NCI-H1105 treated with DMSO at 0.1 percent for 48 hours (cell line): ENCODE measurements around the gene LILRA6.
"Not testable (repeated sequence)": the region's sequence is repeated elsewhere in the genome, so short reads cannot be mapped to it uniquely, and the experiment has no call there.

Source experiments
- DNase-seq: peaks from one replicate; lab custom pipeline; 2025; lab: John Stamatoyannopoulos, UW

Gene LILRA6

GRCh38 chr19:54242646-54243045, at the start of gene LILRA6:
Gene LILRA6, minus strand, starts transcription at chr19:54242790.
- not testable (repeated sequence) for DNase-seq

- DNase-seq: not testable (repeated sequence)
Measured at GRCh38 chr19:54289160-54289559, 46.6 kb upstream of the LILRA6 start.

GRCh38 chr19:54287456-54287855, 44.9 kb upstream of the LILRA6 start:
- no peak for DNase-seq

GRCh38 chr19:54286283-54286682, 43.7 kb upstream of the LILRA6 start:
- DNase-seq: not testable (repeated sequence)

GRCh38 chr19:54285427-54286056, 43.0 kb upstream of the LILRA6 start:
- DNase-seq: not testable (repeated sequence)

GRCh38 chr19:54282686-54283470, 40.3 kb upstream of the LILRA6 start:
- no peak for DNase-seq

- not testable (repeated sequence) for DNase-seq
Measured at GRCh38 chr19:54281729-54282075, 39.1 kb upstream of the LILRA6 start.

- no peak for DNase-seq
Measured at GRCh38 chr19:54281007-54281728, 38.6 kb upstream of the LILRA6 start, which contains the start of gene LILRB2. Gene LILRB2, minus strand, starts transcription at chr19:54281110. Its CDS starts 614 bp downstream, at chr19:54280496.

GRCh38 chr19:54280441-54280840, 37.9 kb upstream of the LILRA6 start:
- not testable (repeated sequence) for DNase-seq

GRCh38 chr19:54280025-54280424, 37.4 kb upstream of the LILRA6 start:
- DNase-seq: not testable (repeated sequence)

- no peak for DNase-seq
Measured at GRCh38 chr19:54279406-54279962, 36.9 kb upstream of the LILRA6 start.

GRCh38 chr19:54278571-54279195, 36.1 kb upstream of the LILRA6 start:
- not testable (repeated sequence) for DNase-seq

GRCh38 chr19:54278056-54278455, 35.5 kb upstream of the LILRA6 start:
- not testable (repeated sequence) for DNase-seq

- not testable (repeated sequence) for DNase-seq
Measured at GRCh38 chr19:54277111-54277615, 34.6 kb upstream of the LILRA6 start.

- no peak for DNase-seq
Measured at GRCh38 chr19:54275951-54276350, 33.4 kb upstream of the LILRA6 start.

- not testable (repeated sequence) for DNase-seq
Measured at GRCh38 chr19:54274516-54274915, 31.9 kb upstream of the LILRA6 start.

- DNase-seq: no peak
Measured at GRCh38 chr19:54273821-54274220, 31.2 kb upstream of the LILRA6 start.

- not testable (repeated sequence) for DNase-seq
Measured at GRCh38 chr19:54272181-54272580, 29.6 kb upstream of the LILRA6 start.

- DNase-seq: not testable (repeated sequence)
Measured at GRCh38 chr19:54271587-54271986, 29.0 kb upstream of the LILRA6 start.

- no peak for DNase-seq
Measured at GRCh38 chr19:54271106-54271505, 28.5 kb upstream of the LILRA6 start.

- no peak for DNase-seq
Measured at GRCh38 chr19:54268936-54269335, 26.3 kb upstream of the LILRA6 start.

- DNase-seq: peak; percentile 57
Measured at GRCh38 chr19:54266133-54266532, 23.5 kb upstream of the LILRA6 start.
